ENCODE data around the gene DOCK7. TPM values are rescaled to one million over a fixed set of nuclear protein-coding genes. Genes with fewer than 3 reads are reported as not detected.

DOCK7 gene
- total RNA-seq, 1 donor from 2014 or later, result 10.2 TPM

DNA sequence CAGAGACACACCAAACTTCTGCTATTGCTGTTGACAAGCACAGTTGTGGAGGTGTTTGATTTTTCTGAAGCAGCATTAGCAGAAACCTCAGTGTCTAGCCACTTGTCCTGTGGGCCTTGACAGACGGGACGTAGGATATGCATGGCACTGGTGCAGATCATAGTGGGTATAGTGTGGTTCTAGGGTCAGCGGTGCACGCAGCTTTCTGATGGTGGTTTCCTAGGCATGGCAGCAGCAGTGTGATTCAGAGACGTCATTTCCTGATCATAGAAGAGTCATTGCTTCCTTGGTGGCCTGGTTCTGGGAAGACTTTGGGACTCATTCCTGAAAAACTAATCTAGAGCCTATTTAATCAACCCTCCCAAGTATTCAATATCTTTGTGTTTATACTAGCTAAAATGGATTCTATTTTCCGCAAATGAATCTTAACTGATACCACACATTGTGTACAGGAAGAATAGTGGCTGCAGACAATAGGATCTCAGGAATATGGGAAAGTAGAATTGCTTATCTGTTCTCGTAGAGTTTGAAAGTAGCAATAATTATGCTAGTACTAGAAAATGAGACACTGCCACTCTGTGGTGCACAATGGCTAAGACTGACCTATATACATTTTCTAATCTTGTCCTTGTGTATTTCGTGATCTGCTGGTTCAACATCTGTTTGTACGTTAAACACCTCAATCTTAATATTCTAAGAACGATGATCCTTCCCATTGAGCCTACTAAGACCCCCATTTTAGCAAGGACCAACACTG is 254.1 kb downstream of the DOCK7 start:
- Histone ChIP-seq H3K9me3 (replicated peaks) (no peaks in the 10 kb centered on the region), H3K4me1 (peaks cover 35% of the 10 kb centered on the region), H3K27ac (replicated peaks) (no peak overlapping the region), H3K36me3 (no peaks in the 10 kb centered on the region), H3K4me3 (no peak overlapping the region), H3K27me3 (ENCODE audit: low read depth) (no peaks in the 10 kb centered on the region)
- TF ChIP-seq CTCF (IDR thresholded peaks at IDR 0.05; ENCODE audit: borderline replicate concordance), result no peak
- no peak for DNase-seq
- intact Hi-C loops (cut with micrococcal nuclease), result no loop called here

DNA sequence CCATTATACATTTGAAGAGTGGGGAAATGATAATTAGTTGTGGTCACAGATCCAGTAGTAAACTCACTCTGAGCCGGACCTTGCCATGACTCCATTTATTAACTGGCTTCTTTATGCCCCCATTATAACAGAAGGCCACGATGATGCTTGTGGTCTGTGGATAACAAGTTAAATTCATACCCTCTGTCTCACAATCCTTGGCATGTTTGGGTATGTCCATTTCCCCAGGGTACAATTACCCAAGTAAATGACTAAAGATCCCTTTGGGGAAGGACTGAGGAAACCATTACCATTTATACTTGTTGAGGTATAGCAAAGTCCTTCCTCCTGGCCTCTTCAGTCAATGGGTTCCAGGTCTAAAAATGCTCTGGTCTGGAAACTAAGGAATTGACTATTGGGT is 258.6 kb downstream of the DOCK7 start:
- no peaks in the 10 kb centered on the region for H3K27me3 ChIP-seq (ENCODE audit: low read depth)
- no peaks in the 10 kb centered on the region for H3K4me1 ChIP-seq
- no peaks in the 10 kb centered on the region for H3K36me3 ChIP-seq
- intact Hi-C loops (cut with micrococcal nuclease), result no loop called here
- no peak for TF ChIP-seq CTCF (IDR thresholded peaks at IDR 0.05; ENCODE audit: borderline replicate concordance)
- H3K27ac ChIP-seq (replicated peaks), result no peak overlapping the region
- no peak for DNase-seq
- H3K4me3 ChIP-seq, result no peak overlapping the region
- H3K9me3 ChIP-seq (replicated peaks), result no peaks in the 10 kb centered on the region

GRCh38 chr1:62428351-62428750 is 259.8 kb downstream of the DOCK7 start:
- no peak for DNase-seq
- H3K4me3 ChIP-seq, result no peak overlapping the region
- H3K27me3 ChIP-seq (ENCODE audit: low read depth), result no peaks in the 10 kb centered on the region
- TF ChIP-seq CTCF (IDR thresholded peaks at IDR 0.05; ENCODE audit: borderline replicate concordance), result no peak
- H3K27ac ChIP-seq (replicated peaks), result no peak overlapping the region
- intact Hi-C loops (cut with micrococcal nuclease), result no loop called here
- H3K9me3 ChIP-seq (replicated peaks), result no peaks in the 10 kb centered on the region
- H3K4me1 ChIP-seq, result no peaks in the 10 kb centered on the region
- no peaks in the 10 kb centered on the region for H3K36me3 ChIP-seq

DNA sequence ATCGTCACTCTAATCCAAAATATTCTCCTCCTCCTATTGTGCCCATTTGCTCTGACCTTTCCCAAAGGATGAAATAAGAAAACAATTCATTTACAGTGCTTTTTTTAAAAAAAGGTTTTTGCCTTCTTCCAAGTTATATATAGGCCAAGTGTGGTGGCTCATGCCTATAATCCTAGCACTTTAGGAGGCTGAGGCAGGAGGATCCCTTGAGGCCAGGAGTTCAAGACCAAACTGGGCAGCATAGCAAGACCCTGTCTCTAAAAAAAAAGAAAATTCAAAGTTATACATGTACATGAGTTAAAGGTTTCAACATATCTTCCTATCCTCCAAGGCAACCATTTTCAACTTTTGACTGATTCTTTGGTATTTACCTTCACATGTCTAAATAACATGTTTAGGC is 261.4 kb downstream of the DOCK7 start:
- Histone ChIP-seq H3K36me3 (no peaks in the 10 kb centered on the region), H3K27ac (replicated peaks) (no peak overlapping the region), H3K27me3 (ENCODE audit: low read depth) (no peaks in the 10 kb centered on the region), H3K9me3 (replicated peaks) (no peaks in the 10 kb centered on the region), H3K4me3 (no peak overlapping the region), H3K4me1 (no peaks in the 10 kb centered on the region)
- DNase-seq, result no peak
- intact Hi-C loops (cut with micrococcal nuclease), result no loop called here
- TF ChIP-seq CTCF (IDR thresholded peaks at IDR 0.05; ENCODE audit: borderline replicate concordance), result no peak

DNA sequence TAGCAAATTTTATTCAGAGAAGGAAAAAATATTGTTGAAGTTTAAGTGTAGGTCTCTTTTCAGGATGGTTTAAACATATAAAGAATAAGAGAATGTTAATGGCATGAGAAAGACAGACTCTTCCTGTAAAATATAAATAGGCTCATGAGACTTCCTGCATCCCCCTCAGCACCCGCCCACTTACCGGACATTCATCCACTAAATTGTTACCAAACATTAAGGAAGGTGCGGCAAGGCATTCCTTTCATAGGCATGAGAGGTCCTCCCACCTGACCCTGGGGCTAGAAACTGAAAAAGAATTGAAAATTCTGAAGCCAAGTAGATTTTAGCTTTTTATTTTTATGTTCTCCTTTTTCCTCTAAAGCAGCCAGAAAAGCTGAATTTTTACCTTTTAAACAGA is 261.9 kb downstream of the DOCK7 start:
- intact Hi-C loops (cut with micrococcal nuclease), result no loop called here

More for the DNA sequence above, 261.9 kb downstream of the DOCK7 start:
- Histone ChIP-seq H3K9me3 (replicated peaks) (no peaks in the 10 kb centered on the region), H3K4me1 (no peaks in the 10 kb centered on the region), H3K27ac (replicated peaks) (no peak overlapping the region), H3K36me3 (no peaks in the 10 kb centered on the region), H3K4me3 (no peak overlapping the region), H3K27me3 (ENCODE audit: low read depth) (no peaks in the 10 kb centered on the region)
- TF ChIP-seq CTCF (IDR thresholded peaks at IDR 0.05; ENCODE audit: borderline replicate concordance), result no peak
- DNase-seq, result no peak

All from left ventricle myocardium inferior (tissue), 1 donor.